Keratinocyte (primary cell): ENCODE results near the gene THBS2. TPM values are rescaled to one million over a fixed set of nuclear protein-coding genes. Genes with fewer than 3 reads are reported as not detected.

ENCODE experiments used
- DNase-seq: peaks from one replicate; pipeline ENCODE4 v3.0.0-alpha.2; 2011; ENCODE audit warnings: low read depth, missing footprints, low spot score
- FAIRE-seq: peaks from 2 replicates; lab custom pipeline; 2011; peaks lifted over from hg19 to GRCh38; lab: Jason Lieb, UNC
- H2AFZ ChIP-seq: 2 replicates; pipeline ENCODE4 v1.6.0; 2012; ENCODE audit warnings: low read length, control low read depth, inconsistent platforms; ENCODE audit not compliant: control insufficient read depth
- H3K27ac ChIP-seq: 2 replicates; pipeline ENCODE4 v1.5.1; 2011; ENCODE audit warnings: low read length; ENCODE audit not compliant: control insufficient read depth, insufficient read depth
- H3K27me3 ChIP-seq: 3 replicates; pipeline ENCODE4 v1.6.0; 2011; ENCODE audit warnings: low read length; ENCODE audit not compliant: control insufficient read depth, insufficient read depth; ENCODE audit errors: extremely low read depth
- H3K36me3 ChIP-seq, 2 experiments: 2 replicates in 1 of 2; 3 replicates in 1 of 2; pipeline ENCODE4 v1.5.1; 2011; ENCODE audit warnings: low read length in 2 of 2, mild to moderate bottlenecking in 1 of 2; ENCODE audit not compliant: control insufficient read depth in 2 of 2, insufficient read depth in 2 of 2; ENCODE audit errors: extremely low read depth in 1 of 2
- H3K4me1 ChIP-seq: 3 replicates; pipeline ENCODE4 v1.5.1; 2011; ENCODE audit warnings: low read length; ENCODE audit not compliant: control insufficient read depth, insufficient read depth; ENCODE audit errors: extremely low read depth
- H3K4me2 ChIP-seq: 3 replicates; pipeline ENCODE4 v1.6.0; 2011; ENCODE audit warnings: low read depth, low read length; ENCODE audit not compliant: control insufficient read depth, insufficient read depth; ENCODE audit errors: extremely low read depth
- H3K4me3 ChIP-seq, 3 experiments: fragments of 200-600 bp in 1 of 3; sonication (generic) in 1 of 3; 2 replicates in 2 of 3; 3 replicates in 1 of 3; pipeline ENCODE4 v1.5.1; 2011 to 2016; ENCODE audit warnings: low read length in 3 of 3, mild to moderate bottlenecking in 3 of 3, control low read depth in 2 of 3, inconsistent platforms in 1 of 3, low read depth in 1 of 3, mixed read lengths in 1 of 3, mixed run types in 1 of 3, moderate library complexity in 1 of 3; ENCODE audit not compliant: control insufficient read depth in 2 of 3, insufficient read depth in 2 of 3; ENCODE audit errors: extremely low read depth in 1 of 3
- H3K79me2 ChIP-seq: 2 replicates; pipeline ENCODE4 v1.6.0; 2012; ENCODE audit warnings: low read length; ENCODE audit not compliant: control insufficient read depth, insufficient read depth
- H3K9ac ChIP-seq: 3 replicates; pipeline ENCODE4 v1.6.0; 2011; ENCODE audit warnings: low read length; ENCODE audit not compliant: control insufficient read depth, insufficient read depth; ENCODE audit errors: extremely low read depth
- H3K9me1 ChIP-seq: 3 replicates; pipeline ENCODE4 v1.6.0; 2011; ENCODE audit warnings: low read length; ENCODE audit not compliant: control insufficient read depth, insufficient read depth; ENCODE audit errors: extremely low read depth
- H3K9me3 ChIP-seq: 2 replicates; pipeline ENCODE4 v1.5.1; 2012; ENCODE audit warnings: low read depth, low read length; ENCODE audit not compliant: control insufficient read depth
- H4K20me1 ChIP-seq: 3 replicates; pipeline ENCODE4 v1.6.0; 2011; ENCODE audit warnings: low read length; ENCODE audit not compliant: control insufficient read depth, insufficient read depth; ENCODE audit errors: extremely low read depth
- EZH2 ChIP-seq: IDR thresholded peaks from one replicate; pipeline ENCODE4 v1.6.1; 2012; ENCODE audit warnings: inconsistent platforms, mild to moderate bottlenecking, low read length, moderate library complexity
- dilution Hi-C: fragments of 300-500 bp; cut with MboI; formaldehyde crosslinking; loops from one replicate; pipeline ENCODE4 v1.7.0; 2020; ENCODE audit warnings: low sequenced_read_pairs; ENCODE audit not compliant: extremely low pct_ligation_motif_present
- polyA plus RNA-seq, 5 experiments: library from polyadenylated mRNA; depleted of rRNA in 3 of 5; stranded (reverse) in 3 of 5; stranded (forward) in 1 of 5; unstranded in 1 of 5; fragments of >200 nt; gene quantifications; 1 replicate in 1 of 5; 2 replicates in 3 of 5; 3 replicates in 1 of 5; pipeline versions ENCODE4 v1.2.1 to v1.2.3, GENCODE V29; 2011 to 2012; ENCODE audit warnings: missing spikeins in 2 of 5, low read depth in 1 of 5, low replicate concordance in 1 of 5
- TF ChIP-seq, protein P1 (sequence below), 3 experiments: IDR thresholded peaks in 1 of 3; conservative IDR thresholded peaks in 1 of 3; optimal IDR thresholded peaks in 1 of 3; 2 replicates in 2 of 3; 3 replicates in 1 of 3; pipeline versions ENCODE3 to v1.5.1; 2011; ENCODE audit warnings: low read length in 3 of 3, mild to moderate bottlenecking in 3 of 3, moderate library complexity in 2 of 3, control low read depth in 1 of 3, inconsistent platforms in 1 of 3; ENCODE audit not compliant: insufficient read depth in 2 of 3; ENCODE audit errors: extremely low read depth in 1 of 3

Gene THBS2
- polyA plus RNA-seq, 1 donor (not counting 4 experiments of a cell fraction or from before 2014, with no cell fraction given), result 533 TPM

GRCh38 chr6:169172456-169172855, 81.2 kb downstream of the THBS2 start:
- peak; percentile 81 for FAIRE-seq

GRCh38 chr6:169171951-169172350, 81.7 kb downstream of the THBS2 start:
- H3K9me1 ChIP-seq, result no peaks in the 10 kb centered on the region
- no peak overlapping the region for H3K4me3 ChIP-seq
- H3K9me3 ChIP-seq, result no peaks in the 10 kb centered on the region
- no peak for DNase-seq
- H3K27me3 ChIP-seq, result no peaks in the 10 kb centered on the region
- no peak overlapping the region for H3K9ac ChIP-seq
- TF ChIP-seq, protein P1, sequence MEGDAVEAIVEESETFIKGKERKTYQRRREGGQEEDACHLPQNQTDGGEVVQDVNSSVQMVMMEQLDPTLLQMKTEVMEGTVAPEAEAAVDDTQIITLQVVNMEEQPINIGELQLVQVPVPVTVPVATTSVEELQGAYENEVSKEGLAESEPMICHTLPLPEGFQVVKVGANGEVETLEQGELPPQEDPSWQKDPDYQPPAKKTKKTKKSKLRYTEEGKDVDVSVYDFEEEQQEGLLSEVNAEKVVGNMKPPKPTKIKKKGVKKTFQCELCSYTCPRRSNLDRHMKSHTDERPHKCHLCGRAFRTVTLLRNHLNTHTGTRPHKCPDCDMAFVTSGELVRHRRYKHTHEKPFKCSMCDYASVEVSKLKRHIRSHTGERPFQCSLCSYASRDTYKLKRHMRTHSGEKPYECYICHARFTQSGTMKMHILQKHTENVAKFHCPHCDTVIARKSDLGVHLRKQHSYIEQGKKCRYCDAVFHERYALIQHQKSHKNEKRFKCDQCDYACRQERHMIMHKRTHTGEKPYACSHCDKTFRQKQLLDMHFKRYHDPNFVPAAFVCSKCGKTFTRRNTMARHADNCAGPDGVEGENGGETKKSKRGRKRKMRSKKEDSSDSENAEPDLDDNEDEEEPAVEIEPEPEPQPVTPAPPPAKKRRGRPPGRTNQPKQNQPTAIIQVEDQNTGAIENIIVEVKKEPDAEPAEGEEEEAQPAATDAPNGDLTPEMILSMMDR (optimal IDR thresholded peaks at IDR 0.05 in 1 of 3, IDR thresholded peaks at IDR 0.05 in 1 of 3, conservative IDR thresholded peaks at IDR 0.05 in 1 of 3; ENCODE audit: extremely low read depth in 1 of 3, insufficient read depth in 2 of 3, low read length in 3 of 3), result no peak
- TF ChIP-seq EZH2, result no peak
- FAIRE-seq, result no peak
- no peak overlapping the region for H3K4me2 ChIP-seq
- dilution Hi-C loops, result no loop called here
- H3K36me3 ChIP-seq, result no peaks in the 10 kb centered on the region
- no peaks in the 10 kb centered on the region for H4K20me1 ChIP-seq
- H3K27ac ChIP-seq, result peak overlapping the region; percentile 5
- peaks cover 33% of the 10 kb centered on the region for H3K4me1 ChIP-seq
- H2AFZ ChIP-seq, result no peak overlapping the region
- no peaks in the 10 kb centered on the region for H3K79me2 ChIP-seq

More at GRCh38 chr6:169172456-169172855, 81.2 kb downstream of the THBS2 start:
- Histone ChIP-seq H3K79me2 (no peaks in the 10 kb centered on the region), H2AFZ (no peak overlapping the region), H3K36me3 (no peaks in the 10 kb centered on the region), H3K9me3 (no peaks in the 10 kb centered on the region), H3K27ac (peak overlapping the region; percentile 27), H3K4me3 (no peak overlapping the region), H3K4me2 (peak overlapping the region; percentile 18), H3K27me3 (no peaks in the 10 kb centered on the region), H3K9me1 (no peaks in the 10 kb centered on the region), H3K4me1 (peaks cover 33% of the 10 kb centered on the region), H3K9ac (no peak overlapping the region), H4K20me1 (no peaks in the 10 kb centered on the region)
- dilution Hi-C loops, result no loop called here
- DNase-seq, result no peak
- TF ChIP-seq EZH2, result no peak
- TF ChIP-seq, protein P1 (optimal IDR thresholded peaks at IDR 0.05 in 1 of 3, IDR thresholded peaks at IDR 0.05 in 1 of 3, conservative IDR thresholded peaks at IDR 0.05 in 1 of 3; ENCODE audit: extremely low read depth in 1 of 3, insufficient read depth in 2 of 3, low read length in 3 of 3), result no peak
